Ishikawa (cell line): Measurements from ENCODE around the gene HECTD3.

Experiments
- FOXM1 ChIP-seq: IDR thresholded peaks from 2 replicates; pipeline ENCODE4 v1.6.1; 2012; ENCODE audit warnings: low read depth, borderline replicate concordance
- ZBTB7A ChIP-seq: IDR thresholded peaks from 2 replicates; pipeline ENCODE4 v1.6.1; 2012; ENCODE audit warnings: low read depth

GRCh38 chr1:45047032-45047431 is 35.9 kb upstream of the HECTD3 start:
- TF ChIP-seq FOXM1, result no peak
- no peak for TF ChIP-seq ZBTB7A
